Adrenal gland (tissue), 5 donors: ENCODE results near the gene ZFTA.
A peak's percentile ranks its signal among the peaks of the same experiment; 100 is the strongest.

Source experiments
- CTCF ChIP-seq, 6 experiments: fragments of 450-650 bp in 4 of 6; fragments of 200-600 bp in 2 of 6; sonication (generic) in 1 of 6; IDR thresholded peaks; 1 replicate in 5 of 6; 2 replicates in 1 of 6; pipeline versions ENCODE4 v1.5.1 to v1.8.0; 2016 to 2021; ENCODE audit warnings: antibody characterized with exemption in 6 of 6, mild to moderate bottlenecking in 2 of 6, moderate library complexity in 1 of 6
- POLR2A ChIP-seq, 2 donors: fragments of 450-650 bp; IDR thresholded peaks; one replicate each; pipeline ENCODE4 v1.6.1; 2017; ENCODE audit warnings: antibody characterized with exemption in 2 of 2, mild to moderate bottlenecking in 2 of 2, moderate library complexity in 1 of 2
- donor health status: DM: no; HTN: no; CAD: no.

GRCh38 chr11:63767565-63768236, 874 bp downstream of the ZFTA start:
- TF ChIP-seq CTCF (IDR thresholded peaks at IDR 0.05) (no peak), POLR2A (IDR thresholded peaks at IDR 0.05) (peak in 1 of 2 donors; percentile 31)
